ENCODE measurements around the gene ARL10.
"Not testable (repeated sequence)": the region's sequence is repeated elsewhere in the genome, so short reads cannot be mapped to it uniquely, and the experiment has no call there.

The ARL10 gene

DNA sequence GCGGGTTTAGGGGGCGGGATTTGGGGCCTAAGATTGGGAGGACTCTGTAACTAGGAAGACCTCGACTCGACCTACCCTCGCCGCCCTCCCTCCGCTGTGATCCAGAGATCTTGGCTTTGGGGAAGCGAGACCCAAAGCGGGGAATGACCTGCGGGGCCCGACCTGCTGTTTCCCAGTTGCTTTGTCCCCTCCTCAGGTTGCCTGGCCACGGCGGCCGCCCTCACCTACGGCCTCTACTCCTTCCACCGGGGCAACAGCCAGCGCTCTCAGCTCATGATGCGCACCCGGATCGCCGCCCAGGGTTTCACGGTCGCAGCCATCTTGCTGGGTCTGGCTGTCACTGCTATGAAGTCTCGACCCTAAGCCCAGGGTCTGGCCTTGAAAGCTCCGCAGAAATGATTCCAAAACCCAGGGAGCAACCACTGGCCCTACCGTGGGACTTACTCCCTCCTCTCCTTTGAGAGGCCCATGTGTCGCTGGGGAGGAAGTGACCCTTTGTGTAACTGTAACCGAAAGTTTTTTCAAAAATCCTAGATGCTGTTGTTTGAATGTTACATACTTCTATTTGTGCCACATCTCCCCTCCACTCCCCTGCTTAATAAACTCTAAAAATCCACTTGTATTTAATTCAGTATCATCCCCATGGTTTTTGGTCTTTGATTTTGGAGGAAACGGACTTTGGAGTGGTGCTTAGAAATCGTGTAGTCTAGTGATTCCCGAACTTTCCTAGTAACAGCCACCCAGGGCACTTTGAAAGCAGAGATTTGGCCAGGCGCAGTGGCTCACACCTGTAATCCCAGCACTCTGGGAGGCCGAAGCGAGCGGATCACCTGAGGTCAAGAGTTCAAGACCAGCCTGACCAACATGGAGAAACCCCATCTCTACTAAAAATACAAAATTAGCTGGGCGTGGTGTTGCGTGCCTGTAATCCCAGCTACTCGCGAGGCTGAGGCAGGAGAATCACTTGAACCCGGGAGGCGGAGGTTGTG is 24.1 kb downstream of the ARL10 start:
- DNase-seq = no peak

DNA sequence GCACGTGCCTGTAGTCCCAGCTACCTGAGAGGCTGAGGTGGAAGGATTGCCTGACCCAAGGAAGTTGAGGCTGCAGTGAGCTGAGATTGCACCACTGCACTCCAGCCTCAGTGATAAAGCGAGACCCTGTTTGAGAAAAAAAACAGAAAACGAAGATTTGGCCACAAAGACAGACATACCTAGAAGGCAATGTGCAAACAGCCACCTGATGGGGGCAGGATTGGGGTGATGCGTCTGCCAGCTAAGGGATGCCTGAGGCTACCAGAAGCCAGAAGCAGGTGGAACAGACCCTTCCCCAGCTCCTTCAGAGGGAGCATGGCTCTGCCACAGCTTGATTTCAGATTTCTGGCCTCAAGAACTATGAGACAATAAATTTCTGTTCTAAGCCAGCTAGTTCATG is 26.2 kb downstream of the ARL10 start:
- no peak for DNase-seq

DNA sequence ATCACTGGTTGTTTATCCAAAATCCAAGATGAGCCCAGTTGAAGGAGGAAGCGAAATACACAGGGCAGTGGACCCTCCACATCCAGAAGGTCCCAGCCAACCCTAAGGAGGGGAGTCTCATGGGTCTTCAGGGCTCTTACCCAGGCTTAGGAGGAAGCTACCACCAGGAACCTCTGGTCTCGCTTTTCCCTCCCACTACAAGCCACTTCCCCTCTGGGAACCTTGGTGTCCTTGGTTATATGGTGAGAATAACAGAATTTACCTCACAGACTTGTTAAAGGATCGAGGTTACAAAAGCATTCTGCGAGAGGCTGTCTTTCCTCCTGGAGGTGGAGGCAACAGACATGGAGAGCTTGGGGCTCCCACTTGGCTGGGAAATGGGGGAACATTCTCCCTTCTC is 26.7 kb downstream of the ARL10 start:
- no peak for DNase-seq

DNA sequence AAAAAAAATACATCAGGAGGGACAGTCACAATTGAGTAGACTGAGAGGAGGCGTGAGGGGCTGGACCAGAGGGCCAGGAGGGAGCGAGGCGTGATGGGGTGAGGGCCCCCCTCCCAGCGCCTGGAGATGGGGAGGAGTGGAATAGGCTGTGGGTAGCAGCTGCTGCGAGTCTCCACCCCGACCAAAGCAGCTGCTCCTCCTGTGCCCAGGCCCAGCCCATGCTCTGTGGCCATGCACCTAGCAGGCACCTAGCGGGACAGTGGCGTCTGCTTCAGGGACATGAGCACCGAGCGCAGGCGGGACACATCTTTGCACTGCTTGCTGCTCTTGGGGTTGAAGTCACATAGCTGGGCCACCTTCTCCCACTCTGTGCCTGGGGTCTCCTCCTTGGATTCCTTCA is 27.2 kb downstream of the ARL10 start:
- DNase-seq = no peak

DNA sequence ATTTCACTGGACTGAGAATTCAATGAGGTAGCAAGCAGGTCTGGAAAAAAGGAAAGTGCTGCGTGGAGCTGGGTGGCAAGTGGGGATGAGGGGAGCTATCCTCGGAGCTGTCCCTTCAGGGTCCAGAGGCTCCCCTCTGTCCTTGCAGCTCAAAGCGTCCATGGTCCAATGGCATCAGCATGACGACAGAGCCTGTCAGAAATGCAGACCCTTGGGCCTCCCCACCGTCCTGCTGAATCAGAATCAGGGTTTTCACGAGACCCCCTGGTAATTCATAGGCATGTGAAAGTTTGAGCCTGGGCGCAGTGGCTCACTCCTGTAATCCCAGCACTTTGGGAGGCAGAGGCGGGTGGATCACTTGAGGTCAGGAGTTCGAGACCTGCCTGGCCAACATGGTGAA is 28.8 kb downstream of the ARL10 start:
- DNase-seq = no peak

DNA sequence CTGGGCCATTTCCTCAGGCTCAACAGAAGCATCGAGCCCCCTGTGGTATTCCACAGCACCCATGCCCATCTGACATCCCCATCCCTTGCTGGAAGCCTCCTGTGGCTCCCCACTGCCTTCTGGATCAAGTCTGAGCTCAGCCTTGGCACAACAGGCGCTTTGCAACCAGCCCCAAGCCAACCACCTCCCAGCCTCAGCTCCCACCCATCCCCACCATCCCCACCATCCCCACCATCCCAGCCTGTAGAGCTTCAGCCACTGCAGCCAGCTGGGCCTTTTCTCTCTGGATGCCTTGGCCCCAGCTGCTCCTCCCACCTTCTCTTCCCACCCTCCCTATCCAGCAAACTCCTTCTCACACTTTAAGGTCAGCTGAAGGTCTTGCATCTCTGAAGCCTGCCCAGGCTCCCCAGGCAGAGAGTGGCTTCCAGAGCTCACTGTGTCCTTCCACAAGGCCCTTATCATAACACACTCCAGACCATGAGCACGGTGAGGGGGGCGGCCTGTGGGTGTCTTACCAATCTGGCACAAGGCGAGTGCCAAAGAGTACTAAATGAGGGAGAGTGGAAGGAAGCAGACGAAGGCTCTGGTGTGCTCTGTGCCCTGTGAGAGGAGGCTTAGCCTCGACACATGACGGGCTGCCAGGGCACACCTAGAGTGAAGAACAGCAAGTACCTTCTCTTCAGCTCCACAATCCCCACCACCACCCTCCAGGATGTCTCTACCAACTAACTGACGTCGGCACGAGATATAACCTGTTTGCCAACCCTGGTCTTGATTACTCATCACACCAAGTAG is 29.8 kb downstream of the ARL10 start:
- no peak for DNase-seq

DNA sequence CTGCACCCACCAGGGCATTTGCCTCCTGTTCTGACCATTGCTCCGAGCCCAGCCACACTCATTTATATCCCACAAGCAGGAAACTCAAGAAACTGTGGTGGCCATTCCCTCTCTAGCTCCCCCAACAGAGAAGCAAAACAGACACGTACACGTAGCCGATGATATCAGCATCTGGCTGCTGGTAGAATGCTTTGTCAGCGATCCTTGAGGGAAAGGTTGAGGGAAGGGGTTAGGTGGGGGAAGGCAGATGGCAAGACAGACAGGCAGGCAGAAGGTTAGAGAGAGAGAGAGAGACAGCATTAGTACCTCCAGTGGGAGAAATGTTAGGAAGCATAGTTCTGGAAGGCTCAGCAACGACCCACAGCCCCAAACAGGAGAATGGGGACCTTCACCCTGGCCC is 31.0 kb downstream of the ARL10 start:
- DNase-seq = no peak

DNA sequence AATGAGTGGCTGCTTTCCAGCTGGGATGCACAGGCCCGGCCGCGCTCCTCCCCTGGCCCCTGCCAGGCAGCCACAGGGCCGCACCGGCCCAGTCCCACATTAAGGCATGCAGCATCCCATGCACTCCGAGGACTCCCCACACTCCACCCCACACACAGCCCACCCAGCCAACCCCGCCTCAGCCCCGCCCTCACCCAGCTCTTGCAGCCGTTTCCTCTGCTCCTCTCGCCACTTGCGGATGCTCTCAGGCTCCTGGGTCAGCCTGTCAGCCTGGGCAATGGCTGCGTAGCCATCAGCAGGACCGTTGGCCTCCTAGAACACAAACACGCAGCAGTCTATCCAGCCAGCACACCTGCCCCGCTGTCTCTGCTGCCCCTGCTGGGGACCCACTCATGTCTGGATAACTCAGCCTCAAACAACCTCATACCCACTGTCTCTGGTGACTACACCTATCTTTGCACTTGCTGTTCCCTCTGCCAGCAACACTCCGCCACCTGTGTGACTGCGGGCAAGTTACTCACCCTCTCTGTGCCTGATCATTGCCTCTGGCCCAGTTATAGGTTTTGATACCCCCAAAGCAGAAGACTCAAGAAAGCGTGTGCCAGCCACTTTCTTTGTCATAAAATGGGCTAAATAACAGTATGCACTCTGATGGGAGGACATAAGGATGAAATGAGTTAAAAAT is 32.6 kb downstream of the ARL10 start:
- DNase-seq = no peak

DNA sequence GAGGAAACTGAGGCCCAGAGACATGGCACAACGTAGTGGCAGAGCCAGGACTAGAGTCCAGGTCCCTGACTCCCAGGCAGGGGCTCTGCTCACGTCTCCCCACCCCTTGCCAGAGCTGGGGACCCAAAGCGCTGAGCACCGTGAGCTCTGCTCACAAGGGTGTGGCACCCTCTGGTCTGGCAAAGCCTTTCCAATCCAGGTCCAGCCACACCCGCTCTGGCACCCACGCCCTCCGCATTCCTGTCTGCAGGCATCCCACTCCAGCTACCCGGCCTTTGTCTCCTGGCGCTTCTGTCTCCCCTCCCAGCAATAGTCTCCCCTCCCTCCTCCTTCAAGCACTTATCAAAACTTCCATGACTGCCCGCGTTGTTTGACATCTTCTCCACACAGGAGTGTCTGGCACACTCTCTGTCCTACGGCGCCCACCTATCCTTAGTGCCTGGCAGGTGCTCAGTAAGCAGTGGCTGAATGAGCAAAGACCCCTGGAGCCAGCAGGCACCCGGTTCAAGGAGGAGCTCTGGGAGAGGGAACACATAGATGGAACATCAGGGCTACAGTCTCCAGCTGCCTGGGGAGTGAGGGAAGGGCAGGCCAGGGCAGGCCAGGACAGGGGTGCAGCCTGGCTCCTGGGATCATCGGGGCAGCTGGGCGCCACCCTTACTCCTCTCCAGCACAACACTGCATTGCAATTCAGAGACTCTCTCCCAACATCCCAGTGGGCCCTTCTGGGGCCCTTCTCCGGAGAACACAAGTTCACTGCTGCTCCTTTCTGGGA is 35.3 kb downstream of the ARL10 start:
- no peak for DNase-seq

DNA sequence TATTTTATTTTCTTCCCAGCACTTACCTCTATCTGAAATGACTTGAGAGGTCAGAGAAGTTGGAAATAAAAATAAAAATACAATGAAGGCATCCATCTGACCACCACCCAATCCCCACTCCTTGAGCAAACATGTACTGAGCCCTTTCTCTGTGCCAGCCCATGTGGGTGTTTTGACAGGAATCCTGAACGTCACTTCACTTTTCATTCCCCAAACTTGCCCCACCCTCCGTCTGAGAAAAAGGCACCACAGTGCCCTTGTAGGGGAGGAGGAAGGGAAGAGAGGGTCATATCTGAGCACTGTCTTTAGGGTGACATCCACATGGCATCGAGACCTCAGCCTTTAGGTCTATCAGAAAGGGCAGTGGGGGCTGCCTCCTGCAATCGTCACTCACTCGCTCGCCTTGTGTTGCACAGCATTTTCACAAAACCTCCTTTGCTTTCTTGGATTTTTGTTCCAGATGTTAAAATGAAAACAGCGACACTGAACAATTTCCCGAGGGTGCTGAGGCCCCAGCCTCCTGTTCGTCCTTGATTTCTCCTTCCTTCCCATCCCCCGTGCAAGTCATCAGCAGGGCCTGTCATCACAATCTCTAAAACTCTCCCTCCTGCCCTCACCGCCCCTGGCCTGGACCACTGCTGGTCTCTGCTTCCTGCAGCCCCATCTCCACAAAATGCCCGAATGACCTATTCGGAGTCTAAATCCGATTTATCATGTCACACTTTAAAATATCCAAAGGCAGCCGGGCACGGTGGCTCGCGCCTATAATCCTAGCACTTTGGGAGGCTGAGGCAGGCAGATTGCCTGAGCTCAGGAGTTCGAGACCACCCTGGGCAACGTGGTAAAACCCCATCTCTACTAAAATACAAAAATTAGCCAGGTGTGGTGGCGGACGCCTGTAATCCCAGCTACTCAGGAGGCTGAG is 36.3 kb downstream of the ARL10 start:
- no peak for DNase-seq

DNA sequence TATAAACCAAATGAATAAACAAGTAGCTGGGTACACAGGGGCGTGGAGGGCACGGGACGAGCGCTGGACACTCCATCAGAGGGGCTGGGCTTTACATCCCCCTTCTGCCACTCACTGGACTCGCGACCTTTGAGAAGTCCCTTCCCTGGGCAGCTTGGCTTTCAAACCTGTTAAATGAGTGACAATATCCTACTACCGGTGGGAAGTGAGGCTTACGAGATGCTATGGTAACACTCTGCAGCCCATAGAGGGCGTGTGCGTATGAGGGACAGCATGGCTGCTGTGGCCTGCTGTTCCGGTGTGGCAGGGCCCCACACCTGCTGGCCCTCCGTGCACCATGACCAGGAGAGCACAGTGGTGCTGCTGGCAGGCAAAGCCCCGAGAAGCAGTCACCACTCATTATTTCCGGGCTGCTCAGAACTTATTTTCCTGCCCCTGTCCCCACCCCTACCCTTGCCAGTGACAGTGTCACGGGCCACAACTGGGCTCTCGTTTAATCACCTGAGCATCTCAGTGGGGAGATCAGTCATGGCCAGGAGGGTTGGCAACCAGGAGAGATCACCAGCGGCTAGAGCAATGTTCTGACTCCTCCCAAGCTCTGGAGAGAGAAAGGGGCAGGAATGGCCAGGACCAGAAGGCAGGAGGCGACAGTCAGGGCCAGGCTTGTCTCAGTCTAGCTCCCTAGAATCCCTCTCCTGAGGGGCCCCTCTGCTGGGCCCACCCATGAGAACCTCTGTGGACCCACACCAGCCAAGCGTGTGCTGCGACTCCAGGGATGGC is 40.6 kb downstream of the ARL10 start:
- DNase-seq = no peak

DNA sequence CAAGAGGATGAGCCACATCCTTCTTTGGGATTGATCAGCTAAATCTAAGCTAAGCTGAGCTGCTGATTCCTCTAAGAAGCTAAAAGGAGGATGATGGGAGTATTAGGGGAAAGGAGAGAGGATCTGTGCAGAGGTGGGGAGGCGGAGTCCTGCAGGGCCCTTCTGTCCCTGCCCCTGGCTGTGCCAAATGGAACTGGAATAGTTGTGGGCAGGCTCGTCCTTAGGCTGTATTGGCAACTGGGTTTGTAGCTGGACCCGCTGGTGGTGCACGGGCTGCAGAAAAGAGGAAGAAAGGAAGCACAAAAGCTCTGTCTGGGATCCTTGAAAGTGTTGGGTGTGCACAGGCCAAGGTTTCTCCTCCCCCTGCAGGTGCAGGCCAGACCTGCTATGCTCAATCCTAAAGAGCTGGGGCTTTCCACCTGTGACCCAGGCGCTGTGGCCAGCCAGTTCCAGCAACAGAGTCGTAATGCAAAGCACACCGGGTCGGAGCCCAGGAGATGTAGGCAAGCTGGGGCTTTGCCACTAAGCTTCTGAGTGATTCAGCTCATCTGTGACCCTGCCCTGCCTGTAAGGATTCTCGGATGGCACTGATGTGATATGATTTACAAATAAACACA is 41.3 kb downstream of the ARL10 start:
- no peak for DNase-seq

DNA sequence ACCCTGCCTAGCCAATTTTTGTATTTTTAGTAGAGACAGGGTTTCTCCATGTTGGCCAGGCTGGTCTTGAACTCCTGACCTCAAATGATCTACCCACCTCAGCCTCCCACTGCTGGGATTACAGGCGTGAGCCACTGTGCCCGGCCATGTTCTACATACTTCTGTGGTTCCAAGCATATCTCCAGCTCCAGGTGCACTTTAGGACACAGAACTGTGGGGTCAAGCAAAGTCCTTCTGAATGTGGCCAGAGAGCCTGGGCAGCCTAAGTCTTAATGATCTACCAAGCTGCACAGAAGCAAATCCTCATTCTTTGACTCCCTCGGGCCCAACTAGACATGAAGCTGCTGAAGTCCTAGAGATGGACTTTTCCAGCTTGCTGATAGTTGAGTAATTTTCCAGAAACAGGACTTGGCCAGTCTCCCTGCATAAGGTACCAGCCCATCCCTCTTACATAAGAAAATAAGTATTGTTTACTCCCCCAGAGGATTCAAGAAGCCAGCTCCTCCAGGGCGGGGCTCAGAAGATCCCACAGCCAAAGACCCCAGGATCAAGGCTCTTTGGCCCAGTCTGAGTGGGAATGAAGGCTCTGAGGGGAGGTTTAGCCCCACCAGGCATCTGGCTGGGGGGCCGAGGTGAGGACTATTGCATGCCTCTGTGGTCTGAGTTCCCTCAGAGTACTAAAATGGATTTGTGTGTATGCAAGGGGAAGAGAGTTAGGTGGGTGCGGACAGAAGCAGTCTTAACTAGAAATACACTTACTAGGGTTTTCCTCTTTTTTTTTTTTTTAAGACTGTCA is 42.4 kb downstream of the ARL10 start:
- no peak for DNase-seq

DNA sequence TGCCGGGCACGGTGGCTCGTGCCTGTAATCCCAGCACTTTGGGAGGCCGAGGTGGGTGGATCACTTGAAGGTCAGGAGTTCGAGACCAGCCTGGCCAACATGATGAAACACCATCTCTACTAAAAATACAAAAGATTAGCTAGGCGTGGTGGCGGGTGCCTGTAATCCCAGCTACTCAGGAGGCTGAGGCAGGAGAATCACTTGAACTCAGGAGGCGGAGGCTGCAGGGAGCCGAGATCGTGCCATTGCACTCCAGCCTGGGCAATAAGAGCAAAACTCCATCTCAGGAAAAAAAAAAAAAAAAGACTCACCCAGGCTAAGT is 42.9 kb downstream of the ARL10 start:
- DNase-seq = not testable (repeated sequence)

DNA sequence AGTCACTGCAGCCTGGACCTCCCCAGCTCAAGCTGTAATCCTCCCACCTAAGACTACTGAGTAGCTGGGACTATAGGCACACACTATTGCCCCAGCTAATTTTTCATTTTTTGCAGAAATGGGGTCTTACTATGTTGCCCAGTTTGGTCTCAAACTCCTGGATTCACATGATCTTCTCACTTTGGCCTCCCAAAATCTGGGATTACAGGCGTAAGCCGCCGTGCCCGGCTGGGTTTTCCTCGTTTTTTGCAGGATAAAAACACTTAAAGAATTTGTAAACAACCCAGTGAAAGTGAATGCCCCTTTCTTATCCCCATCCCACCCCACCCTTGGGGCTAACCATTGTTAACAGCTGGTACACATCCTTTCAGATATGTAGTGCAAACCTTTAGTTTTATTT is 43.3 kb downstream of the ARL10 start:
- no peak for DNase-seq

DNA sequence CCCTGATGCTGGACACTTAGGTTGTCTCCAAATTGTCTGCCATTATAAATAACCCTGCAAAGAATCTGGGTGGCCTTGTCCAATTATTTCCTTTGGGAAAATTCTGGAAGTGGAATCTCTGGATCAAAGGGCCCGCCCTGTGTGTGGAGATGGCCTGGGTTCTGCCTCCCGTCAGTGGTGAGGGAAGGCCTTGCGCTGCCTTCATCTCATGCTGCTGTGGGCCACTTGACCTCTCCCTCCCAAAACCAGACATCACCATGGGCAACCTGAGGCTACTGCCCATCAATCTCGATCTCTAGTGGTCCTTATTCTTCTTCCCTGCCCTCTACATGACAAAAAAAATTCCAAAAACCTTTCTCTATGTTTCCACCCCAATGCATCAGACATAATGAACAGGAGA is 44.5 kb downstream of the ARL10 start:
- DNase-seq = no peak

DNA sequence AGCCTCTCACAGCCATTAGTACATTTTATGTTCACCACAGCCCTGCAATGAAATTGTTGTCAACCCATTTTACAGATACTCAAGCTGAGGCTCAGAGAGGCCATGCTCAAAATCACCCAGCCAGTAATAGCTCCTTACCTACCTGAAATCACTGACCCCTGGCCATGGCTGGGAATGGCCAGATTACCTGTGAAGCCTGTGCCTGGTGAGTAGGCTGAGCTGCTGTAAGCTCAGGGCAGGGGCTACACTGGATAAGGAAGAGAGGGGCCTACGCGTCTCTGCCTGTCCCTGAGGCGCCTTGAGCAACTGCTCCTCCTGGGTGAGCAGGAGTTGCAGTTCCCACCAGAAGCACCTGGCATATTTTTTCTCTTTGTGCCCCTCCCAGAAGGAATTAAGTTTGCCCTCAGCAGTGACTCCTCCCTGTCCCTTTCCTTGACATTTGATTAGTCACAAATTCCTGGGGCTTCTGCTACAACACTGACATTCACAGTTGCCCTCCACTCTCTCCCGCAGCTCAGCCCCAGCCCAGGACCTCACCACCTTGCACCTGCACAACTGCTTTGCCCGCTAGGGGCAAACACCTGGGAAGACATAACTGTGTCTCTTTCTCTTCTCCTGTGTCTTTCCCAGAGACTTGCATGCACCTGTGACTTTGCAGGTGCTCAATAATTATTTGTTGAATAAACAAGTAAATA is 45.3 kb downstream of the ARL10 start:
- no peak for DNase-seq

DNA sequence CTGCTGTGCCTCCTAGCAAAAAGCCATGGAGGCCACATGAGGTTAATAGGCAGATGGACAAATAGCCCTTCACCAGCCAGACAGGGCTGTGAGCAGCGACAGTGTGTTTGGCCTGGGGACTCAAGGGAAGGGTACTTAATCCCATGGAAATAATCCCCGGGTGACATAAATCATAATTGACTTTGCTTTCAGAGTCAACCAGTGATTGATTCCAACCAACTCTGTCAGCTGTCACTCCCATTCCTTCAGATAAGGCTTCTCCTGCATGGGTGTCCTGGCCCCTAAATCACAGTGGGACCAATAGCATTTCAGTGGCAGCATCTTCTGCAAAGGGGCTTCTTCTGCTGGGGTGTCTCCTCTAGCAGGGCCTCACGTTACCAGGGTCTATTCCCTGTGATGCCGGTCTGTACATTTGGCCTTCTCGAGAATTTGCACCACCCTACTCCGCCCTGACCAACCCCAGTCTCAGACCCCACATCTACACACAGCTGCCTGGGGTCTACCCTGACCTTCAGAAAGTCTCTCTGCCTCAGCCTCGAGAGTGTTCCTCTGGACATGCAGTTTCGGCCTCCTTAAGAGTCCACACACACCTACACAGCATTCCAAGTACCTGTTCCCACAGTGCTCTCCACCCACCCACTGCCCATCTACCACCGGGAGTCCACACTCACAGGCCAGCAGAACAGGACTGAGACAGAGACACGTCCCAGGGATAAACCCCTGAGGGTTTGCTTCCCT is 47.4 kb downstream of the ARL10 start:
- no peak for DNase-seq

Data from NCI-H187 treated with DMSO at 0.1 percent for 48 hours (cell line).